ENCODE data around the gene DYNLT5.
A peak's percentile ranks its signal among the peaks of the same experiment; 100 is the strongest.
"Not testable (repeated sequence)": the region's sequence is repeated elsewhere in the genome, so short reads cannot be mapped to it uniquely, and the experiment has no call there.

DYNLT5 gene

GRCh38 chr1:66752000-66752592, at the start of gene DYNLT5:
DYNLT5 (plus strand) TSS chr1:66752459; CDS start chr1:66754659, 2,200 bp downstream.
- H3K9me3 Mint-ChIP-seq: no peaks in the 10 kb centered on the region
- H3K36me3 Mint-ChIP-seq (ENCODE audit: low read depth): no peaks in the 10 kb centered on the region
- no peak for DNase-seq (ENCODE audit: low spot score)
- H3K27ac Mint-ChIP-seq: no peak within 1 kb of the TSS
- H3K4me3 Mint-ChIP-seq: peak within 1 kb of the TSS; percentile 23
- H3K4me1 Mint-ChIP-seq (ENCODE audit: low read depth): peaks cover 7% of the 10 kb centered on the region
- peaks cover 68% of the 10 kb centered on the region for H3K27me3 Mint-ChIP-seq (ENCODE audit: low read depth)

- Mint-ChIP-seq H3K9me3 (no peaks in the 10 kb centered on the region), H3K4me3 (no peak overlapping the region), H3K36me3 (ENCODE audit: low read depth) (no peaks in the 10 kb centered on the region), H3K27ac (no peak overlapping the region), H3K27me3 (ENCODE audit: low read depth) (peaks cover 19% of the 10 kb centered on the region), H3K4me1 (ENCODE audit: low read depth) (no peaks in the 10 kb centered on the region)
- DNase-seq (ENCODE audit: low spot score): no peak
These were observed 47.9 kb upstream of the DYNLT5 start for GRCh38 chr1:66704177-66704875.

- no peak for DNase-seq (ENCODE audit: low spot score)
- no peaks in the 10 kb centered on the region for H3K36me3 Mint-ChIP-seq (ENCODE audit: low read depth)
- H3K4me1 Mint-ChIP-seq (ENCODE audit: low read depth): no peaks in the 10 kb centered on the region
- H3K4me3 Mint-ChIP-seq: no peak overlapping the region
- H3K9me3 Mint-ChIP-seq: no peaks in the 10 kb centered on the region
- H3K27me3 Mint-ChIP-seq (ENCODE audit: low read depth): peaks cover 20% of the 10 kb centered on the region
- no peak overlapping the region for H3K27ac Mint-ChIP-seq
These were observed 47.1 kb upstream of the DYNLT5 start for GRCh38 chr1:66705110-66705509.

- H3K9me3 Mint-ChIP-seq: no peaks in the 10 kb centered on the region
- H3K27ac Mint-ChIP-seq: no peak overlapping the region
- no peak for DNase-seq (ENCODE audit: low spot score)
- peaks cover 16% of the 10 kb centered on the region for H3K27me3 Mint-ChIP-seq (ENCODE audit: low read depth)
- H3K36me3 Mint-ChIP-seq (ENCODE audit: low read depth): no peaks in the 10 kb centered on the region
- H3K4me3 Mint-ChIP-seq: no peak overlapping the region
- H3K4me1 Mint-ChIP-seq (ENCODE audit: low read depth): no peaks in the 10 kb centered on the region
These were observed 40.8 kb upstream of the DYNLT5 start for GRCh38 chr1:66711420-66711819.

GRCh38 chr1:66712839-66713238, 39.4 kb upstream of the DYNLT5 start:
- Mint-ChIP-seq H3K9me3 (no peaks in the 10 kb centered on the region), H3K4me1 (ENCODE audit: low read depth) (no peaks in the 10 kb centered on the region), H3K27me3 (ENCODE audit: low read depth) (peaks cover 16% of the 10 kb centered on the region)

GRCh38 chr1:66723985-66724384, 28.3 kb upstream of the DYNLT5 start:
- Mint-ChIP-seq H3K27me3 (ENCODE audit: low read depth) (peaks cover 20% of the 10 kb centered on the region), H3K4me3 (no peak overlapping the region), H3K36me3 (ENCODE audit: low read depth) (no peaks in the 10 kb centered on the region), H3K9me3 (no peaks in the 10 kb centered on the region), H3K4me1 (ENCODE audit: low read depth) (peaks cover 17% of the 10 kb centered on the region), H3K27ac (no peak overlapping the region)
- no peak for DNase-seq (ENCODE audit: low spot score)

More at GRCh38 chr1:66712839-66713238, 39.4 kb upstream of the DYNLT5 start:
- no peak for DNase-seq (ENCODE audit: low spot score)
- no peak overlapping the region for H3K4me3 Mint-ChIP-seq
- H3K27ac Mint-ChIP-seq: no peak overlapping the region
- H3K36me3 Mint-ChIP-seq (ENCODE audit: low read depth): no peaks in the 10 kb centered on the region

- Mint-ChIP-seq H3K36me3 (ENCODE audit: low read depth) (peaks cover 1% of the 10 kb centered on the region), H3K4me3 (no peak overlapping the region), H3K9me3 (no peaks in the 10 kb centered on the region), H3K27me3 (ENCODE audit: low read depth) (peaks cover 13% of the 10 kb centered on the region), H3K4me1 (ENCODE audit: low read depth) (peaks cover 26% of the 10 kb centered on the region), H3K27ac (no peak overlapping the region)
- peak; percentile 50 for DNase-seq (ENCODE audit: low spot score)
These were observed 26.2 kb upstream of the DYNLT5 start for GRCh38 chr1:66725885-66726665.

- H3K9me3 Mint-ChIP-seq: no peaks in the 10 kb centered on the region
- peaks cover 1% of the 10 kb centered on the region for H3K36me3 Mint-ChIP-seq (ENCODE audit: low read depth)
- no peak for DNase-seq (ENCODE audit: low spot score)
- H3K4me3 Mint-ChIP-seq: no peak overlapping the region
- H3K27ac Mint-ChIP-seq: no peak overlapping the region
- H3K27me3 Mint-ChIP-seq (ENCODE audit: low read depth): peaks cover 5% of the 10 kb centered on the region
- H3K4me1 Mint-ChIP-seq (ENCODE audit: low read depth): peaks cover 35% of the 10 kb centered on the region
These were observed 24.2 kb upstream of the DYNLT5 start for GRCh38 chr1:66728021-66728420.

- not testable (repeated sequence) for DNase-seq (ENCODE audit: low spot score); H3K27me3 Mint-ChIP-seq (ENCODE audit: low read depth); H3K9me3 Mint-ChIP-seq; H3K36me3 Mint-ChIP-seq (ENCODE audit: low read depth)
- Mint-ChIP-seq H3K4me1 (ENCODE audit: low read depth) (peaks cover 37% of the 10 kb centered on the region), H3K27ac (peak overlapping the region; percentile 60), H3K4me3 (peak overlapping the region; percentile 27)
These were observed 23.5 kb upstream of the DYNLT5 start for GRCh38 chr1:66728716-66729115.

GRCh38 chr1:66729119-66729518, 23.1 kb upstream of the DYNLT5 start:
- DNase-seq (ENCODE audit: low spot score): peak; percentile 34
- Mint-ChIP-seq H3K4me1 (ENCODE audit: low read depth) (peaks cover 38% of the 10 kb centered on the region), H3K27ac (peak overlapping the region; percentile 64), H3K36me3 (ENCODE audit: low read depth) (peaks cover 1% of the 10 kb centered on the region), H3K4me3 (peak overlapping the region; percentile 42), H3K9me3 (no peaks in the 10 kb centered on the region), H3K27me3 (ENCODE audit: low read depth) (peaks cover 4% of the 10 kb centered on the region)

- H3K36me3 Mint-ChIP-seq (ENCODE audit: low read depth): peaks cover 1% of the 10 kb centered on the region
- H3K9me3 Mint-ChIP-seq: no peaks in the 10 kb centered on the region
- peaks cover 4% of the 10 kb centered on the region for H3K27me3 Mint-ChIP-seq (ENCODE audit: low read depth)
- H3K4me1 Mint-ChIP-seq (ENCODE audit: low read depth): peaks cover 38% of the 10 kb centered on the region
- peak overlapping the region; percentile 64 for H3K27ac Mint-ChIP-seq
- H3K4me3 Mint-ChIP-seq: peak overlapping the region; percentile 42
- no peak for DNase-seq (ENCODE audit: low spot score)
These were observed 22.7 kb upstream of the DYNLT5 start for GRCh38 chr1:66729523-66729922.

GRCh38 chr1:66730462-66730861, 21.8 kb upstream of the DYNLT5 start:
- Mint-ChIP-seq H3K36me3 (ENCODE audit: low read depth) (peaks cover 1% of the 10 kb centered on the region), H3K4me1 (ENCODE audit: low read depth) (peaks cover 38% of the 10 kb centered on the region), H3K4me3 (no peak overlapping the region), H3K9me3 (no peaks in the 10 kb centered on the region), H3K27me3 (ENCODE audit: low read depth) (peaks cover 4% of the 10 kb centered on the region), H3K27ac (peak overlapping the region; percentile 22)
- no peak for DNase-seq (ENCODE audit: low spot score)

- Mint-ChIP-seq H3K9me3 (no peaks in the 10 kb centered on the region), H3K4me3 (no peak overlapping the region), H3K36me3 (ENCODE audit: low read depth) (peaks cover 1% of the 10 kb centered on the region), H3K4me1 (ENCODE audit: low read depth) (peaks cover 32% of the 10 kb centered on the region), H3K27ac (no peak overlapping the region), H3K27me3 (ENCODE audit: low read depth) (peaks cover 1% of the 10 kb centered on the region)
- no peak for DNase-seq (ENCODE audit: low spot score)
These were observed 20.9 kb upstream of the DYNLT5 start for GRCh38 chr1:66731170-66731865.

All from T-helper 2 cell treated with Interferon-gamma antibody and Interleukin-4, amounts not matched to agents 5 μg/mL and 100 μg/mL, for 36 hours (primary cell).